Measurements from ENCODE around the gene WHRN. TPM values are rescaled to one million over a fixed set of nuclear protein-coding genes. Genes with fewer than 3 reads are reported as not detected.

Gene WHRN
- total RNA-seq, 1 donor from 2014 or later = 2.9 TPM

DNA sequence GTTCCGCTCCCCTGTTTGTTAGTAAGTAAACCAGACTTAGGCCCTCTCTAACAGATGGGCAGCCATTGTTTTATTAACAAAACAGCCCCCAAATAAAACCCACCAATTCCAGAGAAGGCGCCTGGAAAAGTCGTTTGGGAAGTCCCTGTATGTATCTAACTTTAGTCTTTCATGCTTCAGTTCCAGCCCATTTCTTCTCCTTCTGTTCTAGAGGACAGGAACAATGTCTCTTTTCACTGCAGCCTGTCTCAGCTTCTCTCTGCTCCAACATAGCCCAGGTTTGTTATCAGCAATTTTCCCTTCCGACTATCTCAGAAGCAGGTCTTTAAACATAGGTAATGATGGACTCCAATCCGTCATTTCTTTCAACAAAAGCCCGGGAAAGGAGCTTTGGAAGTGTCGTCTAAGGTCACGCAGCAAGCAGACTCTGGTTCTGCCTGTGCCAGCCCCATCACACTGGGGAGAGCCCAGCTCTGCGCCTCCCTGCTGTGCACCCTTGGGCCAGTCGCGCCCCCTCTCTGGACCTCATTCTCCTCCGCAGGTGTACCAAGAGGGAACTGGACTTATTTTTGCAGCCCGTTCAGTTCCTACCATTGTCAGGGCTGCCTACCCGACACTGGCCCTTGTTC is 107.9 kb downstream of the WHRN start:
- peak overlapping the region; percentile 38 for H3K27ac Mint-ChIP-seq
- intact Hi-C loops (cut with micrococcal nuclease) = loop anchor here (10.0 kb wide), 1 partner anchor 617 kb away; no protein-coding TSS in a partner anchor
- no peak for DNase-seq (ENCODE audit: low spot score)
- H3K36me3 Mint-ChIP-seq (ENCODE audit: low read depth) = peaks cover 32% of the 10 kb centered on the region
- H3K4me3 Mint-ChIP-seq (ENCODE audit: low read depth) = peak overlapping the region; percentile 85
- peaks cover 36% of the 10 kb centered on the region for H3K4me1 Mint-ChIP-seq (ENCODE audit: low read depth)
- H3K27me3 Mint-ChIP-seq (ENCODE audit: low read depth) = no peaks in the 10 kb centered on the region
- no peaks in the 10 kb centered on the region for H3K9me3 Mint-ChIP-seq

DNA sequence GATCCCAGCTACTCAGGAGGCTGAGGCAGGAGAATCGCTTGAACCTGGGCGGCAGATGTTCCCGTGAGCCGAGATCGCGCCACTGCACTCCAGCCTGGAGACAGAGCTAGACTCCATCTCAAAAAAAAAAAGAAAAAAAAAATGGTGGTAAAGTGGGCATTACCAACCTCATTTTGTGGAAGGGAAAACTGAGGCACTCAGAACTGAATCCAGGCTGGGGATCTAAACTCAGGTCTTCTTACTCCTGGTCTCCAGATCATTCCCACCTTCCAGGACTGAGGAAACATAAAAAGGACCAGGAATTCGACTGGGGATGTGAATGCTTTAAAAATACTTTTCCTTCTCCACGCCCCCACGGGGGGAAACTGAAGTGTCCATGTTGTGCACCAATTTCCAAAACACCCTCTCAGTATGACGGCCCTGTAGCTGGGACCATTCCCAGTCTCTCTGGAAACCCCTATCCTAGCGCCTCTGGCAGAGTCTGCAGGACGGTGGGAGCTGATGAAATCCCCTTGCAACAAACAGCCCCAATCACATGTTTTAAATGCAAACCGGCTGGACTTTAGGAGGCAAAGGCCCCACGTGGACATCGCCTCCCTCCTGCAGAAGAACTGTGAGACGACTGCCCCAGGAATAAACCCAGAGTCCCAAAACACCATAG is 108.6 kb downstream of the WHRN start:
- Mint-ChIP-seq H3K27ac (no peak overlapping the region), H3K9me3 (no peaks in the 10 kb centered on the region), H3K4me1 (ENCODE audit: low read depth) (peaks cover 38% of the 10 kb centered on the region), H3K36me3 (ENCODE audit: low read depth) (peaks cover 35% of the 10 kb centered on the region), H3K27me3 (ENCODE audit: low read depth) (no peaks in the 10 kb centered on the region), H3K4me3 (ENCODE audit: low read depth) (peak overlapping the region; percentile 85)
- intact Hi-C loops (cut with micrococcal nuclease) = loop anchor here (10.0 kb wide), 1 partner anchor 618 kb away; no protein-coding TSS in a partner anchor
- DNase-seq (ENCODE audit: low spot score) = no peak

DNA sequence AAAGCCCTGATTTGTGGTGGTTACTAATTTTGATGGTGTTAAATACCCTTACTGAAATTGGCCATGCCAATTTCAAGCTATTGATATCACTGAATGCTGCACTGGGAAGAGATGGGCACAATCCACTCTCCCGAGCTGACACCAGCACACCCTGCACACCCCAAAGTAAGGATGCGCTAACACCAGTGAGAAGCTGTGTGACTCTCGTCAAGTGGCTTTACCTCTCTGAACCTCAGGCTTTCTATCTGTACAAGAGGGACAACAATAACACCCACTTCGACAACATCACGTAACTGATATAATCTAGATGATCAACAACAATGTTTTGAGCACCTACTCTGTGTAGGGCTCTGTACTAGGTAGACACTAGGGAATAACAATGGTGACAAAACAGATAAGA is 109.5 kb downstream of the WHRN start:
- intact Hi-C loops (cut with micrococcal nuclease) = loop anchor here (10.0 kb wide), 1 partner anchor 619 kb away; no protein-coding TSS in a partner anchor
- Mint-ChIP-seq H3K9me3 (no peaks in the 10 kb centered on the region), H3K4me3 (ENCODE audit: low read depth) (no peak overlapping the region), H3K27me3 (ENCODE audit: low read depth) (no peaks in the 10 kb centered on the region), H3K4me1 (ENCODE audit: low read depth) (peaks cover 44% of the 10 kb centered on the region), H3K27ac (no peak overlapping the region), H3K36me3 (ENCODE audit: low read depth) (peaks cover 41% of the 10 kb centered on the region)
- DNase-seq (ENCODE audit: low spot score) = no peak

DNA sequence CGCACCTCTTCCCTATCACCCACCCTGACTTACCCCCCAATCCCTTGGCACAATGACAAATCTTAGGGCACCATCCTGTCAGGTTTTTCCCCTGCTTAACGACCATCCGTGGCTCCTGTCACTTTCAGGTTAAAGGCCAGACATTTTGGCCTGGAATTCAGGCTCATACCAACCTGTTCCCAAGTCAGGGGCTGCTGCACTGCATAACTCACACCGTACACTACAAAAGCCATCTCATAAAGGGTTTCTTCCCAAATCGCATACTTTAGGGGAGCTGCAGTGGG is 110.0 kb downstream of the WHRN start:
- Mint-ChIP-seq H3K27me3 (ENCODE audit: low read depth) (no peaks in the 10 kb centered on the region), H3K4me3 (ENCODE audit: low read depth) (peak overlapping the region; percentile 7), H3K4me1 (ENCODE audit: low read depth) (peaks cover 49% of the 10 kb centered on the region), H3K36me3 (ENCODE audit: low read depth) (peaks cover 46% of the 10 kb centered on the region), H3K27ac (no peak overlapping the region), H3K9me3 (no peaks in the 10 kb centered on the region)
- DNase-seq (ENCODE audit: low spot score) = no peak
- intact Hi-C loops (cut with micrococcal nuclease) = loop anchor here (10.0 kb wide), 1 partner anchor 620 kb away; no protein-coding TSS in a partner anchor

DNA sequence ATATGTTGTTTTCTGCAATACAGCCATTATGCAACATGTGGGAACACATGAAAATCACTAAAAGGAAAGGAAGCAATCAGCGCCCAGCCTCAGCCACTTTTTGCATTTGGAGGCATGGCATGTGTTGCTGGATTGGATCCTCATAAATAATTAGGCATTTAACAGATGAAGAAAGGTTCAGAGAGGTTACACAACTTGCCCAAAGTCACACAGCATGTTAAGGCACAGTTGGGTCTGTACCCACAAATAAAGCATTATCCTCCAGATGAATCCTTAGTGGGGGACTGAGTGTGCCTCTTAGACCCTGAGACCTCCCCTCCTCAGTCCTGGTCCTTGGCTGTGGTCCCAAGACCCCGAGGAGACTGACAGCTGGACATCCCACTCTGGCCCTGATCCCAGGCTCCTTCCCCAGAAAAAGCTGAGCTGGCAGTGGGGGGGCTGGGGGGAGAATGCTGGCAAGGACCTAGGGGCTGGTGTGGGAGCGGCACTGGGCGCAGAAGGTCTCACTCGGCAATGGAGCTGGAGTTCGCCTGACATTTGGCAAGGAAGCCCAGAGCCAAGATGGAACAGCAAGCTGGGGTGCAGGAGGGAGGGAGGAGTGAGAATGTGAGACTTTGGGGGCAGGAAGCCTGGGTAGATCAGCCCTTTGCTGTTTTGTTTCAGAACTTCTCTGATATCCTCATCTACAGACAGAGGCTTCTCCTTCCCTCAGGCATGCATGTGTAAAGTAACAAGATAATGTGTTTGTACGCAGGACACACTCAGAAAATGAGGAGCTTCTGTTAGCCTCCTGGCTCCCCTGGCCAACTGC is 110.5 kb downstream of the WHRN start:
- Mint-ChIP-seq H3K27me3 (ENCODE audit: low read depth) (no peaks in the 10 kb centered on the region), H3K36me3 (ENCODE audit: low read depth) (peaks cover 52% of the 10 kb centered on the region), H3K27ac (peak overlapping the region; percentile 36), H3K4me1 (ENCODE audit: low read depth) (peaks cover 54% of the 10 kb centered on the region), H3K4me3 (ENCODE audit: low read depth) (peak overlapping the region; percentile 7), H3K9me3 (no peaks in the 10 kb centered on the region)
- no peak for DNase-seq (ENCODE audit: low spot score)
- intact Hi-C loops (cut with micrococcal nuclease) = loop anchor here (10.0 kb wide), 1 partner anchor 620 kb away; no protein-coding TSS in a partner anchor

DNA sequence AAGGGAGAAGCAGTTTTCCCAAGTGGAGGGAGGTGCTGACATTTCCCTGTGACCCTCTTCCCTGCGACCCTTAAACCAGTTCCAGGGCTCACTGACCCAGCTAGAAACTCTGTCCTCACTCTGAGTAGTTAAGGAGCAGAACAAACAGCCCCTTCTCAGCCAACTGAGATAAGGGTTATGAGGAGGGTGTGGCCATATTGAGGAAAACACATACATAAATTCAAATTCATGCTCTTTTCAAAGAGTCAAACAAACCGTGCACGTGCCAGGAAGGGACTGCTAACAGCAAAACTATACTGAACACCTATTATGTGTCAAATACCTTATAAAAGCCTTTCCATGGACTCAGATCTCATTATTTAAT is 112.5 kb downstream of the WHRN start:
- Mint-ChIP-seq H3K27me3 (ENCODE audit: low read depth) (no peaks in the 10 kb centered on the region), H3K36me3 (ENCODE audit: low read depth) (peaks cover 72% of the 10 kb centered on the region), H3K9me3 (no peaks in the 10 kb centered on the region), H3K4me3 (ENCODE audit: low read depth) (no peak overlapping the region), H3K4me1 (ENCODE audit: low read depth) (peaks cover 71% of the 10 kb centered on the region), H3K27ac (peak overlapping the region; percentile 38)
- DNase-seq (ENCODE audit: low spot score) = no peak
- intact Hi-C loops (cut with micrococcal nuclease) = loop anchor here (10.0 kb wide), 1 partner anchor 622 kb away; no protein-coding TSS in a partner anchor

DNA sequence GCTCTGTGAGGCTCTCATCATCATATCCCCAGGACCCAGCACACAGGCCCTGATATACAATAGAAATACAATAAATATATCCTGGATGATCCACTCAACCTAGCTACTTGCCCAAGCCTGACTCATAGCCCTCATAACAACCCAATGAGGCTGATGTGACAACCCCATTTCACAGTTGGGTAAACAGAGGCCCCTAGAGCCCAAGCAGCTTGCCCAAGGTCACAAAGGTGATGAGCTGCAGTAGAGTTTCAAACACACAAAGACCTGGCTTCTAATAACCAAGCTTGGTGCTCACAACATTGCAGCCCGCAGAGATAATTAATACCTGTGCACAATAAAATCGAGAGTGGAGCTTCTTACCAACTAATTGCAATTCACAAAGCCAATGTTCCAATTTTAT is 114.3 kb downstream of the WHRN start:
- Mint-ChIP-seq H3K27me3 (ENCODE audit: low read depth) (no peaks in the 10 kb centered on the region), H3K4me1 (ENCODE audit: low read depth) (peaks cover 62% of the 10 kb centered on the region), H3K36me3 (ENCODE audit: low read depth) (peaks cover 79% of the 10 kb centered on the region), H3K27ac (peak overlapping the region; percentile 99), H3K4me3 (ENCODE audit: low read depth) (peak overlapping the region; percentile 99), H3K9me3 (no peaks in the 10 kb centered on the region)
- intact Hi-C loops (cut with micrococcal nuclease) = loop anchor here (10.0 kb wide), 1 partner anchor 624 kb away; no protein-coding TSS in a partner anchor
- DNase-seq (ENCODE audit: low spot score) = no peak

DNA sequence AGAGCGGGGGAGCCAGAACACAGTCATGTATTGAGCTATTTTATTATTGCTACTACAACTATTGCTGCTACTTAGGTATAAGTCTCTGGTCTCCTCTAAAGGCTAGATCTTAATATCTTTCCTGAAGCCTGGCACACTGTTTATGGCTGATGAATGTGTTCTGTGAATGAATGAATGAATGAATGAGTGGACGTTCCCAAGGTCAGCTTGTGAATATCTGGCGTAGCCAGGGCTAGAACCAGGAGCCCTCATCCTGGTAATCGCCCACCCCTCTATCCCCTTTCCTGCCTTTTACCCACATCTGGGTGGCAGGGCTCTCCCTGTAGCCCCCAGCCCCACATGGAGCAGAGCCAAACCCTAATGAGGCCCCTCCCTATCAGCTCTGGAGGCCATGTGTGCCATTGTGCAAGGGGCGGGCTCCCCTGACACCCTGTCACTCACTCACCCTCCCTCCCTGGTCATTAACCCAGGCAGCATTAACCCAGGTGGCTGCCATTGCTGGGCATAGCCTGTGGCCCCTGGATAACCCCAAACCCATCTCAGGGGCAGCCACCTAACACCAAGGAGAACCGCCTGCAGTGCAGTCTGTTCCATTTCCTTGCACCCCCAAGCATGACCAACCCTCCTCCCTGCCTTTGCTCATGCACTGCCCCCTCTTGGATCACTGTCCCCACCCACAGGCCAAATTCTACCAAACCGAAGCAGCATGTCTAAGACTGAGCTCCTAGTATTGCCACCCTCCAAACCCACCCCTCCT is 115.5 kb downstream of the WHRN start:
- Mint-ChIP-seq H3K9me3 (no peaks in the 10 kb centered on the region), H3K4me1 (ENCODE audit: low read depth) (peaks cover 60% of the 10 kb centered on the region), H3K36me3 (ENCODE audit: low read depth) (peaks cover 78% of the 10 kb centered on the region), H3K27ac (peak overlapping the region; percentile 99), H3K27me3 (ENCODE audit: low read depth) (no peaks in the 10 kb centered on the region), H3K4me3 (ENCODE audit: low read depth) (peak overlapping the region; percentile 99)
- intact Hi-C loops (cut with micrococcal nuclease) = loop anchor here (10.0 kb wide), 3 partner anchors 505 to 875 kb away; no protein-coding TSS in a partner anchor
- DNase-seq (ENCODE audit: low spot score) = no peak

DNA sequence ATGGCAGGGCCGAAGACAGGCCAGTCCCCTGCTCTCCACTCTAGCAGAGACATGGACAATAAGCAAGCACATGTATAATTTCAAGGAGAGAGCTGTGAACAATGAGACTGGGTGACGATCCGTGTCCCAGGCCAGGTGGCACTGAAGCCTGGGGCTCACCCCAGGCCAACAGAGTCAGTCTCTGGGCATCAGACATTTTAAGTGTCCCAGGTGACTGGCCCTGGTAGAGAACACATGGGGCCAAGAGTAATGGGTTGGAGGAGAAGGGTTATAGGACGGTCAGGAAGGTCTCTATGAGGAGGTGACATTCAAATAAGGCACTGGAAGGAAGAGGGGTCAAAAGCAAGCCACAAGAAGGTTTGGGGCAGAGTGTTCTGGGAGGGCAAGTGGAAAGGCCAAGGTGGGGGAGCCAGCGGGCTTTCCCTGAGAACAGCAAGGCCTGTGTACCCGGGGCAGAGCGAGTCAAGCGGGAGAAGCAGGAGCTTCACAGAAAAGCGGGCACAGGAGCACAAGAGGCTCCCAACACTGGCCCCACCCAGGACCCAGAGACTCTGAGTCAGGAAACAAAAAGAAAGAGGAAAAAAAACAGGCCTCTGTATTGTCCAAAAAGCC is 116.4 kb downstream of the WHRN start:
- Mint-ChIP-seq H3K27ac (peak overlapping the region; percentile 99), H3K9me3 (no peaks in the 10 kb centered on the region), H3K36me3 (ENCODE audit: low read depth) (peaks cover 82% of the 10 kb centered on the region), H3K27me3 (ENCODE audit: low read depth) (no peaks in the 10 kb centered on the region), H3K4me1 (ENCODE audit: low read depth) (peaks cover 60% of the 10 kb centered on the region), H3K4me3 (ENCODE audit: low read depth) (peak overlapping the region; percentile 99)
- no peak for DNase-seq (ENCODE audit: low spot score)
- intact Hi-C loops (cut with micrococcal nuclease) = loop anchor here (1.0 to 10.0 kb wide), 3 partner anchors 50 to 874 kb away; no protein-coding TSS in a partner anchor

DNA sequence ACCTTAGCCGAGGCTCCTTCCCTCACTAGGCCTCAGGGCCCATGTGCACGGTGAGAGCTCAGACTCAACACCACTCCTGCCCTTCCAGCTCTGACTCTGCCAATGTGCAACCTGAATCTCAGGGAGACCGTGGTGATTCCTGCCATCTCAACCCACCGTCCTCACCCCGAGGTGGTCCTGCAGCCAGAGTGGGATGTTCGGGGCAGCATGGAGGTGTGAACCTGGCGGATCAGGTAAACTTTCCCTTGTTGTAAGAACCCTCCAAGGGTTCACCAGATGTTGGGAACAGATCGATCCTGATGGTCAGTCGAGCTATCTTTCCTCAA is 117.0 kb downstream of the WHRN start:
- no peak for DNase-seq (ENCODE audit: low spot score)
- intact Hi-C loops (cut with micrococcal nuclease) = loop anchor here (1.0 to 10.0 kb wide), 3 partner anchors 49 to 874 kb away; no protein-coding TSS in a partner anchor
- peak overlapping the region; percentile 99 for H3K4me3 Mint-ChIP-seq (ENCODE audit: low read depth)
- H3K36me3 Mint-ChIP-seq (ENCODE audit: low read depth) = peaks cover 82% of the 10 kb centered on the region
- no peaks in the 10 kb centered on the region for H3K9me3 Mint-ChIP-seq
- H3K27me3 Mint-ChIP-seq (ENCODE audit: low read depth) = no peaks in the 10 kb centered on the region
- peaks cover 63% of the 10 kb centered on the region for H3K4me1 Mint-ChIP-seq (ENCODE audit: low read depth)
- H3K27ac Mint-ChIP-seq = peak overlapping the region; percentile 99

DNA sequence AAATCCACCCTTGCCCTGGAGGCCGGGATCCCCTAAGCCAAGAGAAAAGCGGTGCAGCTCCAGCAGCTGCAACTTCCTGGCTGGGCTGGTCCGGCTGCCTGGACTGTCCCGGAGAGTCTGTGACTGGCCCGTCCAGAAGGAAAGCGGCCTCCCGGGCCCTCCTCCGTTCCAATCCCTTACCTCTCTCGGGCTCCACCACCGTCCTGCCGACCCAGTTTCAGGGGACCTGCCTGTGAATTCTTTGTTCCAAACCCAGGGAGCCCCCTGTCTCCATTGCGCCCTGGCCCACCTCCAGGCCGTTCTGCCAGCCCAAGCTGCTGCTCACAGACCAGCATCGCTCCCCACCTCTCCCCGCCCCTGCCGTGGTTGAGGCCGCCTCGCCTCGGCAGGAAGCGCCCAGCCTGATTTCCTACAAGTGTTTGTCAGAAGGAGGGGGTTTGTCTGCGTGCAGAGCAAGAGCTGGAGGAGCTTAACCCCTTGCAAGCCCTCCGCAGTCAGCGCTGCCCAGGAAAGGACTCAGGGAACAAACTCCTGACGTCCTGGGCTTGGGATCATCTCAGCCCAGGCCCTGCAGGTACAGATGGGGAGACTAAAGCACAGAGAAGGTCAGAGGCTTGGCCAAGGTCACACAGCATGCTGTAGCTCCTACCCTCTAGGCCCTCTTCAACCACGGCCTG is 117.5 kb downstream of the WHRN start, which contains the start of gene AKNA:
AKNA (minus strand) TSS at position 303 of the 677 bp plus-strand sequence. CDS start 6,649 bp downstream, outside the sequence.
- intact Hi-C loops (cut with micrococcal nuclease) = loop anchor here (1.0 to 10.0 kb wide), 3 partner anchors 49 to 873 kb away; no protein-coding TSS in a partner anchor
- peak within 1 kb of the TSS; percentile 99 for H3K27ac Mint-ChIP-seq
- peaks cover 85% of the 10 kb centered on the region for H3K36me3 Mint-ChIP-seq (ENCODE audit: low read depth)
- H3K9me3 Mint-ChIP-seq = no peaks in the 10 kb centered on the region
- peaks cover 66% of the 10 kb centered on the region for H3K4me1 Mint-ChIP-seq (ENCODE audit: low read depth)
- peak; percentile 80 for DNase-seq (ENCODE audit: low spot score)
- H3K4me3 Mint-ChIP-seq (ENCODE audit: low read depth) = peak within 1 kb of the TSS; percentile 99
- no peaks in the 10 kb centered on the region for H3K27me3 Mint-ChIP-seq (ENCODE audit: low read depth)

Data from activated T-helper 2 cell treated with anti-CD3 and anti-CD28 coated beads, Interferon-gamma antibody, Interleukin-2, Interleukin-4, amounts not matched to agents 10 μg/mL and 5 μg/mL and 100 μg/mL, durations not matched to agents 14 hours and 24 hours and 36 hours (primary cell).